T-helper 1 cell (primary cell): Measurements from ENCODE around the gene S100A3.
"Not testable (repeated sequence)": the region's sequence is repeated elsewhere in the genome, so short reads cannot be mapped to it uniquely, and the experiment has no call there.

ENCODE experiments used
- DNase-seq, 5 donors: peaks; one replicate each; pipeline ENCODE4 v3.0.0-alpha.2; 2012 to 2020

Gene S100A3

GRCh38 chr1:153568367-153569099 is 19.5 kb upstream of the S100A3 start:
- peak; percentile 49 to 80 (median 68) for DNase-seq

- peak in 1 of 5 donors; percentile 18 for DNase-seq
Observed at GRCh38 chr1:153567621-153568366, 18.7 kb upstream of the S100A3 start.

- peak; percentile 52 to 94 (median 61) for DNase-seq
Observed at GRCh38 chr1:153566414-153567371, 17.6 kb upstream of the S100A3 start.

- DNase-seq: peak in 1 of 5 donors; percentile 64
Observed at GRCh38 chr1:153565529-153566374, 16.7 kb upstream of the S100A3 start, which contains the start of gene S100A2. S100A2 (minus strand) TSS chr1:153565844; CDS start chr1:153563877, 1,967 bp downstream.

GRCh38 chr1:153563991-153564390 is 14.9 kb upstream of the S100A3 start:
- no peak for DNase-seq

GRCh38 chr1:153563483-153563901 is 14.4 kb upstream of the S100A3 start:
- no peak for DNase-seq

GRCh38 chr1:153562021-153562420 is 13.0 kb upstream of the S100A3 start:
- not testable (repeated sequence) for DNase-seq

- no peak for DNase-seq
Observed at GRCh38 chr1:153561466-153561985, 12.5 kb upstream of the S100A3 start.

GRCh38 chr1:153560771-153561465 is 11.9 kb upstream of the S100A3 start:
- DNase-seq: no peak

GRCh38 chr1:153560241-153560640 is 11.2 kb upstream of the S100A3 start:
- DNase-seq: no peak

- DNase-seq: no peak
Observed at GRCh38 chr1:153557877-153558276, 8.8 kb upstream of the S100A3 start.

- no peak for DNase-seq
Observed at GRCh38 chr1:153556348-153556747, 7.3 kb upstream of the S100A3 start.

- DNase-seq: no peak
Observed at GRCh38 chr1:153553830-153554541, 4.9 kb upstream of the S100A3 start.

GRCh38 chr1:153553096-153553495 is 4.0 kb upstream of the S100A3 start:
- no peak for DNase-seq

- DNase-seq: no peak
Observed at GRCh38 chr1:153552335-153552734, 3.3 kb upstream of the S100A3 start.

GRCh38 chr1:153550827-153551500 is 1.9 kb upstream of the S100A3 start:
- DNase-seq: no peak

GRCh38 chr1:153550398-153550758 is 1.3 kb upstream of the S100A3 start:
- no peak for DNase-seq

GRCh38 chr1:153549741-153550397 is 811 bp upstream of the S100A3 start:
- DNase-seq: no peak
